ENCODE results near the gene EVA1A.
A peak's percentile ranks its signal among the peaks of the same experiment; 100 is the strongest.

Gene EVA1A

GRCh38 chr2:75560768-75561565 lies at the start of gene EVA1A:
EVA1A (minus strand) TSS chr2:75560939; CDS start chr2:75518140, 42,799 bp downstream.
- peak; percentile 21 for DNase-seq

GRCh38 chr2:75609937-75610508 lies 49.3 kb upstream of the EVA1A start:
- DNase-seq, result no peak

GRCh38 chr2:75609334-75609689 lies 48.6 kb upstream of the EVA1A start:
- DNase-seq, result no peak

GRCh38 chr2:75608684-75609333 lies 48.1 kb upstream of the EVA1A start:
- DNase-seq, result peak; percentile 46

- DNase-seq, result no peak
These were observed 47.4 kb upstream of the EVA1A start for GRCh38 chr2:75607988-75608683.

- DNase-seq, result no peak
These were observed 46.7 kb upstream of the EVA1A start for GRCh38 chr2:75607400-75607798.

GRCh38 chr2:75606761-75607399 lies 46.1 kb upstream of the EVA1A start:
- DNase-seq, result no peak

GRCh38 chr2:75605770-75606529 lies 45.2 kb upstream of the EVA1A start:
- DNase-seq, result no peak

- no peak for DNase-seq
These were observed 43.7 kb upstream of the EVA1A start for GRCh38 chr2:75604484-75604883.

- DNase-seq, result no peak
These were observed 42.7 kb upstream of the EVA1A start for GRCh38 chr2:75603477-75603876.

GRCh38 chr2:75602724-75603342 lies 42.1 kb upstream of the EVA1A start:
- DNase-seq, result no peak

- no peak for DNase-seq
These were observed 39.8 kb upstream of the EVA1A start for GRCh38 chr2:75600461-75601011.

GRCh38 chr2:75598589-75599155 lies 37.9 kb upstream of the EVA1A start:
- no peak for DNase-seq

- DNase-seq, result no peak
These were observed 37.2 kb upstream of the EVA1A start for GRCh38 chr2:75597949-75598348.

- DNase-seq, result no peak
These were observed 36.0 kb upstream of the EVA1A start for GRCh38 chr2:75596784-75597183.

- no peak for DNase-seq
These were observed 35.0 kb upstream of the EVA1A start for GRCh38 chr2:75595541-75596395.

- DNase-seq, result no peak
These were observed 33.9 kb upstream of the EVA1A start for GRCh38 chr2:75594596-75594995.

- no peak for DNase-seq
These were observed 32.1 kb upstream of the EVA1A start for GRCh38 chr2:75592888-75593287.

- no peak for DNase-seq
These were observed 31.3 kb upstream of the EVA1A start for GRCh38 chr2:75592030-75592429.
